HG03139 (cell line): ENCODE results near the gene RCN1.
A peak's percentile ranks its signal among the peaks of the same experiment; 100 is the strongest.
"Not testable (repeated sequence)": the region's sequence is repeated elsewhere in the genome, so short reads cannot be mapped to it uniquely, and the experiment has no call there.

ENCODE experiments used
- ATAC-seq: cut with Tn5 transposase; IDR thresholded peaks from one replicate; pipeline ENCODE4 v1.9.1; 2021; ENCODE audit not compliant: unreplicated experiment

Gene RCN1

DNA sequence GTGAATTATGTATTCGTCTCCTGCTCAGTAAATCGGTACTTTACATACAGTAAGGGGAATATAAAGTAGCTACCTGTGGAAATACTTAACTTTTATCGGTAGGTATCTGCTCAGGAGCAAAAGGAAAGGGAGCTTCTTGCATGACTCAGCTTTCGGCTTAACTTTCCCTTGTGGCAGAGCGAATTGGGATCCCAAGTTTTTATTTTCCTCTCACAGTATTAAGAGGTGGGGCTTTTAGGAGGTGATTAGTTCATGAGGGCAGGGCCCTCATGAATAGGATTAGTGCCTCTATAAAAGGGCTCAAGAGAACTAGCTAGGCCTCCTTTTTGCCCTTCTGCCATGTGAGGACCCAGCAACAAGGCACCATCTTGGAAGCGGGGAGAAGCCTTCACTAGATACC lies 18.7 kb downstream of the RCN1 start:
- no peak for ATAC-seq

DNA sequence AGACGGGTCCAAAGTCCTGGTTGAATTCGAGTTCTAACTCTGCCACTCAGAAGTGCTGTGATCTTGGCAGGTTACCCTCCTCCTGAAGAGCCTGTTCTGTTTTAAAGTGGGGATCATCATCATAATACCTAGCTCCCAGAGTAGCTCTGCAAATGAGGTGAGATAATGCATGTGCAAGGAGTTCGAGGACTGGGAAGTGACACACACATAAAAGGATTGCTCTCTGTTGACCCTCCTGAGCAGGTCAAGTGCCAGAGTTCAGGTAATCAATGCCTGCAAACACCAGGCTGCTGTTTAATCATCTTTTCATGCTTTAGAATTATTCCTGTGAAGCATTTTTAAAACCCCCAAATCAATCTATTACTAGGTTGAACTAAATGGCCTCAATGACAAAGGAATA lies 19.9 kb downstream of the RCN1 start:
- ATAC-seq, result no peak

DNA sequence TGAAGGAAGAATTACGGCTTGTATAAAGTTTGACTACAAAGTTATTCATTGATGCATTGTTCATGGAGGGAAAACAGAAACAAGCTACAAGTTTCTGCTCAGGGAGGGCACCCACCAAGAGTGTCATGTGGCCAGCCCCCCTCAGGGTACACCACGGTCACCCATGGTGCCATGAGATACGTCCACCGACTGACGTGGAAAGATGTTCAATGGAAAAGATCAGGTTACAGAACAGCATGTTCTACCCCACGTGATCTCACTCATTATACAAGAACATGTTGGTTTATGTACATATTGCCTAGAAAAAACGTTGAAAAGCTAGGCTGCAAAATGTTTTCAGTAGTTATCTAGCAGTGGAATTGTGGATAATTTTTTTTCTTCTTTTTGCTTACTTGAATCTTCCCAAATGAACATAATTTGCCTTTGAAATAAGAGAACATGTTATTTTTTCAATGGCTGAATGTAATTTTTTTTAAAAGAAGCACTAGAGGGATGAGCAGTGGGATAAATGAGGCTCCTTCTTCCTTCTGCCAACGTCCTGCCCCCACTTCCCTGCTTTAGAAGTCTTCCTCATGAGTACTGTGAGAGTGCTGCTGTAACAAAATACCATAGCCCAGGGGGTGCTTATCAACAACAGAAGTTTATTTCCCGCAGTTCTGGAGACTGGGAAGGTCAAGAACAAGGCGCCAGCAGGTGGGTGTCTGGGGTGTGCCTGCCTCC lies 22.5 kb downstream of the RCN1 start:
- no peak for ATAC-seq

GRCh38 chr11:32113920-32114203 lies 23.0 kb downstream of the RCN1 start:
- ATAC-seq, result no peak

- ATAC-seq, result no peak
Measured at GRCh38 chr11:32115446-32115845, 24.6 kb downstream of the RCN1 start.

GRCh38 chr11:32116668-32117067 lies 25.8 kb downstream of the RCN1 start:
- no peak for ATAC-seq

GRCh38 chr11:32118025-32118974 lies 27.4 kb downstream of the RCN1 start:
- ATAC-seq, result no peak

DNA sequence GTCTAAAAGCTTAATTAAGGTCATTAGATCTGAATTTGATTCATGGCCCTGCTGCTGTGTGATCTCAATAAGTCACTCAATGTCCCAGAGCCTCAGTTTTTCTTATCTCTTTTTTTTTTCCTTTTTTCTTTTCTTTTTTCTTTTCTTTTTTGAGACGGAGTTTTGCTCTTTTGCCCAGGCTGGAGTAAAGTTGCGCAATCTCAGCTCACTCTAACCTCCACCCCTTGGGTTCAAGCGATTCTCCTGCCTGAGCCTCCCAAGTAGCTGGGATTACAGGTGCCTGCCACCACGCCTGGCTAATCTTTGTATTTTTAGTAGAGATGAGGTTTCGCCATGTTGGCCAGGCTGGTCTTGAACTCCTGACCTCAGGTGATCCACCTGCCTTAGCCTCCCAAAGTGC lies 28.3 kb downstream of the RCN1 start:
- ATAC-seq, result not testable (repeated sequence)

GRCh38 chr11:32121012-32121411 lies 30.1 kb downstream of the RCN1 start:
- peak; percentile 60 for ATAC-seq

DNA sequence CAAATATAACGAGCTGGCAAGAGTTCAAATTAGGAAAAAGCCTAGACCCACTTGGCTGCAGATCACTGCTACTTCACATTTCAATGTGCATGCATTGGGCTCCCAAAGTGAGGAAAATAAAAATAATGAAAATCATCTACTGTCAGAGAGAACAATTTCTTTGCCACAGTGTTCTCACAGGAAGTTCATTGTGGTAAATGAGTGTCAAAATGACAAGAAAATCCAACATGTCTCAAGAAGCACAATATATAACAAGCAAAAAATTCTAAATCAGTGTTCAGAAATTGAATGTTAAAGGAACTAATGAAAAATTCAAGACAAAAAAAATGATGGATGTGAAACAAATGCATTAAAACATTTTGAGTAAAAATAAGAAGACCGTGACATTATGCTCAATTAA lies 31.3 kb downstream of the RCN1 start:
- no peak for ATAC-seq

GRCh38 chr11:32131321-32131720 lies 40.4 kb downstream of the RCN1 start:
- ATAC-seq, result no peak

GRCh38 chr11:32136657-32137056 lies 45.8 kb downstream of the RCN1 start:
- ATAC-seq, result no peak

DNA sequence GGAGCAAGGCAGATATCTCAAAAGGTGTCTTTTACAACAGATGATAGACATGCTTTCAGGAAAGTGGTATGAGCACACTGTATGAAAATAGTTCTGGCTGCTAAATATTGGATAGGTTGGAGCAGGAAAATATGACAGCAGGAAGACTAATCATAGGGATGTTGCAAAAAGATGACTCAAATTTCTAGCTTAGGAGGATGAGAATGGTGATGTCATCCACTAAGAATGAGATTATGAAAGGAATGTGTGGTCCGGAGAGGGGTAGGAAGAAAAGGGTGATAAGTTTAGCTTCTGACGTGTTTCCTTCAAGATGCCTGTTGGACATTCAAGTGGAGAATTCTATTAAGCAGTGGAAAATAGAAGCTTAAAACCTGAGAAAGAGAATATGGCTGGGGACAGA lies 46.4 kb downstream of the RCN1 start:
- no peak for ATAC-seq

DNA sequence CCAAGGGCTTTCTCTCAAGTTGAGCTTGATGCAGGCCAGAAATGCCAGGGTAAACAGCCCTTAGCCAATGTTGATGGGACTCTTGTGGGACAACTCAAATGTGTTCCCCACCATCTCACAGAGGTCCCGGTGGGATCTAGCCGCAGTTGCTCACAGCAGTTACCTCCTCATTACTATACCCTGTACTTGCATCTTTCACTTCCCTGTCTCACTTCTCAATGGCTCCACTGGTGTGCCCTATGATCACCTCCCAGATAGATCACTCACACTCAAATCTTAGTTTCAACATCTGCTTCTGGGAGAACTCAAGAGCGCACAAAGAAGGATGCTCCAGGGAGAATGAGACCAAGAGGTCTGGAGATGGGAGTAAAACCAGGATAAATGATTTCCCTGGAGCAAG lies 47.0 kb downstream of the RCN1 start:
- ATAC-seq, result no peak

GRCh38 chr11:32138902-32139301 lies 48.0 kb downstream of the RCN1 start:
- no peak for ATAC-seq

DNA sequence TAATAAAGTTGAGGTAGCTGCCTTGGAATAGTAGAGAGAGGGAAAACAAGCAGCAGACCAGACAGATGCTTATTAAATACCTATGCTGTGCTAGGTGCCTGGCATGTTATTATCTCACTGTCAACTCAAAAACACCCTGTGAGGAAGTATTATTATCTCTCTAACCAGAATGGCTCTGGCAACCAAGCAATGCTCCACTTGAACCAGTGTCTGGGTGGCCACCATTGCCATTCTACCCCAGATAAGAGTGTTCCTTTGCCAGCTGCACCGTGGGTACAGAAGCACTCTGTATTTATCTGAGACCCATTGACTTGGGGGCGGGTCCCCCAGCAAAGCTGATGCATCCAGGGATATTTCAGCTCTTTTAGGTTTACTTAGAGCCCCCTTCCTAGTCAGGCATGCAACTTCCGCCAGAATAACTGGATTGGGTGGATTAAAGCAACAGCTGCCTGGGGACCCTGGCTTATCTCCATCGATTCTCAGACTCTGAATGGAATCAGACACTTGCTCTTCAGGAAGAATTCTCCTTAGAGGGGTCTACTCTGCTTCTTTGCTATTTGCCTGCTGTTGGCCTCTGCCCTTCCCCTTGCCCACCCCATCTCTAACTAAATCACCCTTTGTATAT lies 49.1 kb downstream of the RCN1 start:
- ATAC-seq, result no peak

DNA sequence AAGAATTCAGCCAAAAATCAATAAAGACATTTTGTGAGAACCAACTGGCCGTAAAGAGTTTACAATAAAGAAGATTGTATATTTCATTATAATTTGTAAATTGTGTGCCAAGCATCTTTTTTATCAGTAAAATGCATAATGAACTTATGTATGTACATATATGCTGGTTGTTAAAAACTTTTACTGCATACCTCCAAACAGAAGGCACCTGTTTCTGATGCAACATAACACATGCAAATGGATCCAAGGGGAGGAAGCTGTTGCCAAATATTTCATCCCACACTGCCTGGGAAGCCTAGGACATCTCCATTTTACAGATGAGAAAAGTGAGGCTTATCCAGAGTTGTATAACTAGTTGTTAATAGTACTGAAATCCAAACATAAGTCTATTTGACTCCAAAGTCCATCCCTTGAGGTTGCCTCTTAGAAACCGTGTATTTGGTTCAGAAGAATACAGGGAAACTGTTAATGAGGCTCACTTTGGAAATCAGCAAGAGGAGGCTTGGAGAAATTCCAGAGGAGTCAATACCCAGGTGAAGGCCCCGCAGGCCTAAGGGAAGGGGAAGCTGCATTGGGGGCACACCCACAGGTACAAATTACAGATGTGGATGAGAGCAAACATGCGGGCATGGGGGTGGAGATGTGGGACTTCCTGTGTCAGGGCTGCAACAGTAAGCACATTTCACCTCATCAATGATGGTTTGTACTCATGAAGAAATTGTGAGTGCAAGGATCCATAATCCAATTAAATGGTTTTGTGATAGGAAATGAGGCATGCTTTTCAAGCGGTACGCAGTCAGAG lies 51.1 kb downstream of the RCN1 start:
- ATAC-seq, result no peak

GRCh38 chr11:32143378-32143777 lies 52.5 kb downstream of the RCN1 start:
- no peak for ATAC-seq

DNA sequence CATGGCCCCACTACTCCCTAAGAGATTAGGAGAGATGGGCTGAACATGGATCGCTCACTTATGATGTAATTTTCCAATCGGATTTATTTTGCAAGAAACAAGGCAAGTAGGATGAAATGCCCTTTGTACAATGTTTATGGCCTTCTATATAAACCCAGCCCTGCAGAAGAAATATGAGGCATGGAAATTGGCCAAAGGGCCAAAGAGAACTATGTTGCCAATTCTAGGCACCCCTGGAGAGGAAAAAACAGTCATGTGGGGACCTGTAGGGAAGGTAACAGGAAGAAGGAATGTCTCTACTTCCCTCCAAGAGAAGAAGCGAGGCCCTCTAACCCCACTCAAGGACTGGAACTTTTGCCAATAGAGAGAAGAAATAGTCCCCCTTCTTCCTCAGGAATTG lies 54.4 kb downstream of the RCN1 start:
- ATAC-seq, result no peak

DNA sequence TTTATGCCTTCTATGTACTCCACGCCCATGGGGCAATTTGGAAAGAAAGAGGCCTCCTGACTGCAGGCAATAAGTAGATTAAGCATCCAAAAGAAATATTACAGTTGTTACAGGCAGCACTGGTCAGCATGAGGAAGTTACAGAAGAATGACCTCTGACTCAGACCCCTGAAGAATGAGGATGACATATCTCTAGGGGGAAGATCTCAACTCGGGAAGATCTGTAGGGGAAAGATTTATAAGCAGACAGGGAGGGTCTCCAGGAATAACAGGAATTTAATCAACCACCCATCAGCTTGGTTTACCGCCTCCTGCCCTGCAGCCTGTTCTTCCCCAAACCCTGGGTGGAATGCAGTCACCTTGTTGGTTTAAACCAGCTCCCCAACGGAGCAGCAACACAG lies 58.0 kb downstream of the RCN1 start:
- ATAC-seq, result no peak

GRCh38 chr11:32149748-32150147 lies 58.9 kb downstream of the RCN1 start:
- ATAC-seq, result no peak
